NCI-H1436 treated with DMSO at 0.1 percent for 48 hours (cell line): ENCODE results near the gene PARD6G.
"Not testable (repeated sequence)": the region's sequence is repeated elsewhere in the genome, so short reads cannot be mapped to it uniquely, and the experiment has no call there.

Source experiments
- DNase-seq: peaks from one replicate; lab custom pipeline; 2025; lab: John Stamatoyannopoulos, UW

Gene PARD6G

GRCh38 chr18:80170395-80171053 is 76.8 kb downstream of the PARD6G start:
- no peak for DNase-seq

- DNase-seq = no peak
These were observed 77.7 kb downstream of the PARD6G start for GRCh38 chr18:80169607-80170006.

GRCh38 chr18:80168982-80169381 is 78.3 kb downstream of the PARD6G start:
- no peak for DNase-seq

GRCh38 chr18:80168346-80168745 is 79.0 kb downstream of the PARD6G start:
- DNase-seq = no peak

GRCh38 chr18:80167931-80168330 is 79.4 kb downstream of the PARD6G start:
- no peak for DNase-seq

GRCh38 chr18:80167331-80167730 is 80.0 kb downstream of the PARD6G start:
- DNase-seq = no peak

GRCh38 chr18:80166725-80167124 is 80.6 kb downstream of the PARD6G start:
- no peak for DNase-seq

GRCh38 chr18:80166240-80166639 is 81.1 kb downstream of the PARD6G start:
- no peak for DNase-seq

GRCh38 chr18:80164727-80165355 is 82.5 kb downstream of the PARD6G start:
- DNase-seq = not testable (repeated sequence)

GRCh38 chr18:80163183-80163582 is 84.1 kb downstream of the PARD6G start:
- no peak for DNase-seq

GRCh38 chr18:80161781-80162417 is 85.4 kb downstream of the PARD6G start:
- no peak for DNase-seq

- no peak for DNase-seq
These were observed 87.3 kb downstream of the PARD6G start for GRCh38 chr18:80159713-80160636.

GRCh38 chr18:80158365-80158764 is 88.9 kb downstream of the PARD6G start:
- no peak for DNase-seq

- DNase-seq = no peak
These were observed 89.5 kb downstream of the PARD6G start for GRCh38 chr18:80157708-80158343.

- DNase-seq = no peak
These were observed 93.0 kb downstream of the PARD6G start for GRCh38 chr18:80154293-80154692.

- no peak for DNase-seq
These were observed 97.6 kb downstream of the PARD6G start for GRCh38 chr18:80149667-80150066.

GRCh38 chr18:80148326-80149199 is 98.8 kb downstream of the PARD6G start:
- no peak for DNase-seq

GRCh38 chr18:80147418-80148325 is 99.6 kb downstream of the PARD6G start:
- DNase-seq = peak; percentile 38

- DNase-seq = no peak
These were observed 100.3 kb downstream of the PARD6G start for GRCh38 chr18:80147037-80147417.
